ENCODE measurements around the gene TBL2.
"Not testable (repeated sequence)": the region's sequence is repeated elsewhere in the genome, so short reads cannot be mapped to it uniquely, and the experiment has no call there.

TBL2 gene, protein sequence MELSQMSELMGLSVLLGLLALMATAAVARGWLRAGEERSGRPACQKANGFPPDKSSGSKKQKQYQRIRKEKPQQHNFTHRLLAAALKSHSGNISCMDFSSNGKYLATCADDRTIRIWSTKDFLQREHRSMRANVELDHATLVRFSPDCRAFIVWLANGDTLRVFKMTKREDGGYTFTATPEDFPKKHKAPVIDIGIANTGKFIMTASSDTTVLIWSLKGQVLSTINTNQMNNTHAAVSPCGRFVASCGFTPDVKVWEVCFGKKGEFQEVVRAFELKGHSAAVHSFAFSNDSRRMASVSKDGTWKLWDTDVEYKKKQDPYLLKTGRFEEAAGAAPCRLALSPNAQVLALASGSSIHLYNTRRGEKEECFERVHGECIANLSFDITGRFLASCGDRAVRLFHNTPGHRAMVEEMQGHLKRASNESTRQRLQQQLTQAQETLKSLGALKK

GRCh38 chr7:73578342-73579128, at the start of gene TBL2:
Gene TBL2, minus strand, starts transcription at chr7:73578579. Its CDS starts 30 bp downstream, at chr7:73578549.
- peak; percentile 98 for DNase-seq (ENCODE audit: low spot score)

DNA sequence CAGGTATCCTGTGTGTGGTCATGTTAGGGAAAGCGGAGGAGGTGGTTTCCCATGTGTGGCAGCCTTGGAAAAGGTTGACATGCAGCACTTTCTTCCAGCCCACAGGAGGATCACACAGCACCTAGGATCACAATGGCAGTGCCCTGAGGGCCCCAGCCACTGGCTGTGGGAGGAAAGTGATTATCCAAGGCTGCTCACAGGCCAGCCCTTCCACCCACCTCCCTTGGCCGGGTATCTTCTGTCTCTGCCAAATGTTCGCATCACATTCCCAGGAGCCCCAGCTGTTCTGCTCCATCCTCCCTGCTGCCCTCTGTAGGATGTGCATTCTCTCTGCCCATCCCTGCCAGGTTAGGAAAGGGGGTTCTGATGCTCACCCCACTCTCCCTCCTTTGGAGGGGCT, 48.4 kb upstream of the TBL2 start:
- no peak for DNase-seq (ENCODE audit: low spot score)

DNA sequence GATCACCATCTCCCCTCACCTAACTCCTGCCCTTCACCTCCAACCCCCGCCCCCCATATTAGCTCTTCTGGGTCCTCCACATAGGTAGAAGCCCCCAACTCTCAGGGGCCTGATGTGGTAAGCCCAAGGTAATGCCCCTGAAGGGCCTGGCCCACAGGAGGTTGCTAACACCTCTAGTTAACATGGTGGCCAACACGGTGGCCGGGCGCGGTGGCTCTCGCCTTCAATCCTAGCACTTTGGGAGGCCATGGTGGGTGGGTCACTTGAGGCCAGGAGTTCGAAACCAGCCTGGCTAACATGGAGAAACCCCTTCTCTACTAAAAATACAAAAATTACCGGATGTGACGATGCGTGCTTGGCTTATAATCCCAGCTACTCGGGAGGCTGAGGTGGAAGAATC, 46.9 kb upstream of the TBL2 start:
- no peak for DNase-seq (ENCODE audit: low spot score)

- no peak for DNase-seq (ENCODE audit: low spot score)
Measured at GRCh38 chr7:73624669-73625001, 46.3 kb upstream of the TBL2 start.

- peak; percentile 73 for DNase-seq (ENCODE audit: low spot score)
Measured at GRCh38 chr7:73623798-73624668, 45.7 kb upstream of the TBL2 start, which contains the start of gene MLXIPL. Gene MLXIPL, minus strand, starts transcription at chr7:73624522. Its CDS starts 30 bp downstream, at chr7:73624492.

GRCh38 chr7:73622909-73623797, 44.8 kb upstream of the TBL2 start:
- no peak for DNase-seq (ENCODE audit: low spot score)

- no peak for DNase-seq (ENCODE audit: low spot score)
Measured at GRCh38 chr7:73622527-73622908, 44.1 kb upstream of the TBL2 start.

DNA sequence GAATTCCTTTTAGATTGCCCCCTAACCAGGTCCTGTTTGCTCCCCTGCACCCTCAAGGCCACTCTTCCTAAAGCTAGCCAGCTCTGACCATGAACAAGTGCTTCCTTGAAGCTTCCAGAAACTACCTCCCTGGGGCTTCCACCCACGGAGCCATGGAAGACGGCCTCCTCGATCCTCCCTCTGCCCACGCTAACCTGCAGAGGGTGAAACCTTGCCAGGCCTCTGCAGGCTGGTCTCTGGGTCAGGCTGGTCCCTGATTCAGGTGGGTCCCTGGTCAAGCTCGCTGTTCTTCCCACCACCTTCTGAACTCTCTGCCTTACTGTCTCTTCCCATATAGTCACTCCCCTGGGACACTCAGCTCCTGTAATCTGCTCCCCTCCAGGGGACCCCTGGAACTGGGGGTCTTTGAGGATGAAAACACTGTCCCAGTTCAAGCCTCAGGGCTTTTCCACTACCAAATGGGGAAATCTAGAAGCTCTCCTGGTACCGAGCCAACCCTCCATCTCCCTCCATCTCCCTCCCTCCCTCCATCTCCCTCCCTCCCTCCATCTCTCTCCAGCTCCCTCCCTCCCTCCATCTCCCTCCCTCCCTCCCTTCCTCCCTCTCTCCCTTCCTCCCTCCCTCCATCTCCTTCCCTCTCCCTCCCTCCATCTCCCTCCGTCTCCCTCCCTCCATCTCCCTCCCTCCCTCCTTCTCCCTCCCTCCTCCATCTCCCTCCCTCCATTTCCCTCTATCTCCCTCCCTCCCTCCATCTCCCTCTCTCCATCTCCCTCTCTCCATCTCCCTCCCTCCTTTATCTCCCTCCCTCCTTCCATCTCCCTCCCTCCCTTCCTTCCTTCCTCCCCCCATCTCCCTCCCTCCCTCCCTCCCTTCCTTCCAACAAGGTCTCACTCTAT, 43.0 kb upstream of the TBL2 start:
- no peak for DNase-seq (ENCODE audit: low spot score)

GRCh38 chr7:73619394-73619793, 41.0 kb upstream of the TBL2 start:
- DNase-seq (ENCODE audit: low spot score), result not testable (repeated sequence)

DNA sequence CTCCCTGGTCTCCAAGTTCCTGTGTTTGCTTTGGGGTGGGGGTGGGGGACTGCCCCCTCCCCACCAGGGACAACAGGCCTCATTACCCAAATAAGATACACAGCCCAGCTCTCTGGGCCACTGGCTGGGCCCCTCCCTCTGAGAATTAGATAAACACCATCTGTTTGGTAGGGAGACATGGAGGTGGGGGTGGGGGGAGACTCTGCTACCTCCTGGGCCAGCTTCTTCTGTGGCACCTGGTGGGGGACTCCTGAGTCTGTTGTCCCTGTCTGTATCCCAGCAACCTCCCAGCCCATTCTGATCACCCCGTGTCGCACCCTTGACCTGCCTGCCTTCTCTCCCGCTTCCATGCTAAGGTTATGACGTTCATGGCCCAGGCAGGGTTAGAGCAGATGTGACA, 40.2 kb upstream of the TBL2 start:
- no peak for DNase-seq (ENCODE audit: low spot score)

DNA sequence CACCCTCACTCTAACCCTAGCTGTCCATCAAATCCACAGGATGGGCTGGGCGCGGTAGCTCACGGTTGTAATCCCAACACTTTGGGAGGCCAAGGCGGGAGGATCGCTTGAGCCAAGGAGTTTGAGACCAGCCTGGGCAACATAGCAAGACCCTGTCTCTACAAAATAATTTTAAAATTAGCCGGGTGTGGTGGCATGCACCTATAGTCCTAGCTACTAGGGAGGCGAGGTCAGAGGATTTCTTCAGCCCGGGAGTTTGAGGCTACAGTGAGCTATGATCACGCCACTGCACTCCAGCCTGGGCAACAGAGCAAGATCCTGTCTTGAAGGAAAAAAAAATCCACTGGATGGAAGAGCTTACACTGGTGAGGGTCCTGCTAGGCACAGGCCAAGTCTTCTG, 39.1 kb upstream of the TBL2 start:
- DNase-seq (ENCODE audit: low spot score), result not testable (repeated sequence)

DNA sequence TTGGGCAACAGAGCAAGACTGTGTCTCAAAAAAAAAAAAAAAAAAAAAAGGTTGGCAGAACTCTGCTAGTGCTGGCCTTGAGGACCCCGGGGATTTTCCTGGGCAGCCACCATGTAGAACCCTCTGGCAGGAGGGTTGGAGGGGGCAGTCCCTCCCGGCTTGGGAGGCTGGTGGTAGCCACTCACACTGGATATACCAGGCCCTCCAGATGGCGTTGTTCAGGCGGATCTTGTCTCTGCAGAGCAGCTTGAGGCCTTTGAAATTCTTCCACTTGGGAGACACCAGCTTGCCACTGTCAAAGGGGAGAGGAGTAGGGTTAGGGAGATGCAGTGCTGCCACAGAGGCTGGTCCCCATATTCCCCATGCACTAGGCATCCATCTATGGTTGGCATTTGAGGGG, 37.5 kb upstream of the TBL2 start:
- no peak for DNase-seq (ENCODE audit: low spot score)

DNA sequence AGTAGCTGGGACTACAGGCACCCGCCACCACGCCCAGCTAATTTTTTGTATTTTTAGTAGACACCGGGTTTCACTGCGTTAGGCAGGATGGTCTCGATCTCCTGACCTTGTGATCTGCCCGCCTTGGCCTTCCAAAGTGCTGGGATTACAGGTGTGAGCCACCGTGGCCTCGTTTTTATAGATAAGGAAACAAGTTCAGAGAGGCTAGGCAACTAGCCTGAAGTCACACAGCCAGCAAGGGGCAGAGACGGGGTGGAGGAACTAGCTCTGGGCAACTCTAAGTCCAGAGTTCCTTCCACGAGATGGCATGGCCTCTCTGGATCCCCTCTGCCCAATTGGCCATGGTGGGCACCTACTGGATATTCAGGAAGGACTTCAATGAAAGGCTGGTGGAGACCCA, 36.6 kb upstream of the TBL2 start:
- not testable (repeated sequence) for DNase-seq (ENCODE audit: low spot score)

DNA sequence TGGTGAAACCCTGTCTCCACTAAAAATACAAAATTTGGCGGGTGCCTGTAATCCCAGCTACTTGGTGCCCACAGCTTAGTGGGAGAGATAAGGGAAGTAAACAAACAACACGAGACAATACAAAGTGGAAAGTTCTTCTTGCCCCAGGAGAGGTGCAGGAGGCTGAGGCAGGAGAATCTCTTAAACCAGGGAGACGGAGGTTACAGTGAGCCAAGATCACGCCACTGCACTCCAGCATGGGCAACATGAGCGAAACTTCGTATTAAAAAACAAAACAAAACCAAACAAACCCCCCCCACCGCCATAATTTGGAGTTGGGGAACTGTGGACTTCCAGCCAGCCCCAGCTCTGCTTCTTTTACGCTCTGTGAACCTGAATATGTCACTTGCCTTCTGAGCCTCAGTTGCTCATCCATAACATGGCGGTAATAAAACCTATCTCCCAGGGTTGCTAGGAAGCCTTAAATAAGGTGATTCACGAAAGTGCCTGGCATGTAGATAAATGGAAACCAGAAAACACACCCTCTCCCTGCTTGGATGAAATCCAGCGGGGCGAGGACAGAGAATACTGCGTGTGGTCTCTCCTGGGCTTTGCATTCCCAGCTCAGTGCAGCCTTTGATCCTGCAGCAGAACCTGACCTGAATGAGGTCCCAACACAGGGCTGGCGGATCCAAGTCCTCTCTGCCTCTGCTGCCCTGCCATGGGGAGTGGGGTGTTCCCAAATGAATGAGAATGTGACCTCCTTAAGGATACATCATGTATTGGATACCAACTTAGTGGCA, 35.8 kb upstream of the TBL2 start:
- DNase-seq (ENCODE audit: low spot score), result no peak

DNA sequence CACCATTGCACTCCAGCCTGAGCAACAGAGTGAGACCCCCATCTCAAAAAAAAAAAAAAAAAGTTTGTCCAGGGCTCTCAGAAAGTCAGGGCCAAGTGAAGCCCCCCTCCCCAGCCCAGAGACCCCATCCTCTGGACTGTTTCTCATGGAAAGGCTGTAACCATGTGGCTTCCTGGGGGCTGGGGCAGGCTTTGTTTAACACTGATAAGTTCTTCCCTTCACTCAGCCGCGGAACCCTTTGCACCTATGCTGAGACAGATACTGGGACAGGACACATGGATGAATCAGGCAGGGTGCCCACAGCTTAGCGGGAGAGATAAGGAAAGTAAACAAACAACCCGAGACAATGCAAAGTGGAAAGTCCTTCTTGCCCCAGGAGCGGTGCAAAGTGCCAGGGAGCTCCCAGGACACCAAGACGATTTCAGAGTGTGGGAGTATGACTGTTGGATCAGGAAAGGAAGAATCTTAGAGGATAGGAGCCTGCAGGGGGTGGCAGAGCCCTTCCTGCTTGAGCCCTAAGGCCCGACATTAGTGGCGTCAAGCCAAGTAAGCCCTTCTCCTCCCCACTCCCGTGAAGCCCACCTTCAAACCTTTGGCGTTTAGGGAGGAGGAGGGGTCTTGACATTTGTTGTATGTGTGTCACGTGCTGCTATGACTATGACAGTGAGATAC, 34.4 kb upstream of the TBL2 start:
- peak; percentile 53 for DNase-seq (ENCODE audit: low spot score)

DNA sequence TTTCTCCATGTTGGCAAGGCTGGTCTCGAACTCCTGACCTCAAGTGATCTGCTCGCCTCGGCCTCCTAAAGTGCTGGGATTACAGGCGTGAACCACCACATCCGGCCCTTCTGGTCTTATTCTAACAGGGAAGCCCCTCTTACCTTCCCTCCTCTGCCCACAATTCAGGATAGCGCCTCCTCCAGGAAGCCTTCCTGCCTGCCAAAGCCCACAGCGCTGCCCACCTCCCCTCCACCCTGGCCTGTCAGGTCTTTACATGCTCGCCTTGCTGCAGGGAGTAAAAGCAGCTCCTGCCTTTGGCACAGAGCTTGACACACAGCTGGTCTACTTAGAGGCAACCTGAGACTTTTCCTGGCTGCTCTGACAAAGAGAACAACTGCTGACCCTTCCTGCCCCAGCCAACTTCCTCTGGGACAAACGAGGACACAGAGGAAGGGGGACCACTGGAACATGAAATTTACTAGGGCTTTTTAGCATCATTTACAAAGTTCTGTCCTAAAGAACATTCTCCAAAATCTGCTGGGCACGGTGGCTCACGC, 32.7 kb upstream of the TBL2 start:
- DNase-seq (ENCODE audit: low spot score), result no peak

DNA sequence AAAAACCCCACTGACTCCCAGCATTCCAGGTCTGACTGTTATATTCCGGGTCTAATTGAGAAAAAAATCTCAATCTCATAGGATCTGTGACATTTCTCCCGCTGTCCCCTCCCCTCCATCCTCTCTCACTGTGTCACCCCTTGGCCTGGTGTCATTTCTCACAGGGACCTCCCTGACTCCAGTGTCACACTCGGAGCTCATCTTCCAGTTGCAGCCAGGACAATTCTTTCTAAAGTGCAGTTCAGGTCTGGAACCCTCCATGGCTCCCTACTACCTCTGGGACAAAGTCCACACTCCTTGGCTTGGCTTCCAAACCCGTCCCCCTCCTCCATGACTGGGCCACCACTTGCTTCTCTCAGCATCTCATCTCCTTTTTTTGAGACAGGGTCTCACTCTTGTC, 31.7 kb upstream of the TBL2 start:
- DNase-seq (ENCODE audit: low spot score), result no peak

DNA sequence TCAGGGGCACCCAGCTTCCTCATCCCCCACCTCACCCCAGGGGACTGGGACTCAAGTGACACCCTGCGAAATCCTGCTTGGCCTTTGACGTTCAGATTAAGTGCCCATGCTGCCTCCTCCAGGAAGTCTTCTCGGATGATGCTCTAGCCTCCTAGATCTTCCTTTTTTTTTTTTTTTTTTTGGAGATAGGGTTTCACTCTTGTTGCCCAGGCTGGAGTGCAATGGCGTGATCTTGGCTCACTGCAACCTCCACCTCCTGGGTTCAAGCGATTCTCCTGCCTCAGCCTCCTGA, 29.3 kb upstream of the TBL2 start:
- not testable (repeated sequence) for DNase-seq (ENCODE audit: low spot score)
